Measurements from ENCODE around the gene CDK2AP2.

DNA sequence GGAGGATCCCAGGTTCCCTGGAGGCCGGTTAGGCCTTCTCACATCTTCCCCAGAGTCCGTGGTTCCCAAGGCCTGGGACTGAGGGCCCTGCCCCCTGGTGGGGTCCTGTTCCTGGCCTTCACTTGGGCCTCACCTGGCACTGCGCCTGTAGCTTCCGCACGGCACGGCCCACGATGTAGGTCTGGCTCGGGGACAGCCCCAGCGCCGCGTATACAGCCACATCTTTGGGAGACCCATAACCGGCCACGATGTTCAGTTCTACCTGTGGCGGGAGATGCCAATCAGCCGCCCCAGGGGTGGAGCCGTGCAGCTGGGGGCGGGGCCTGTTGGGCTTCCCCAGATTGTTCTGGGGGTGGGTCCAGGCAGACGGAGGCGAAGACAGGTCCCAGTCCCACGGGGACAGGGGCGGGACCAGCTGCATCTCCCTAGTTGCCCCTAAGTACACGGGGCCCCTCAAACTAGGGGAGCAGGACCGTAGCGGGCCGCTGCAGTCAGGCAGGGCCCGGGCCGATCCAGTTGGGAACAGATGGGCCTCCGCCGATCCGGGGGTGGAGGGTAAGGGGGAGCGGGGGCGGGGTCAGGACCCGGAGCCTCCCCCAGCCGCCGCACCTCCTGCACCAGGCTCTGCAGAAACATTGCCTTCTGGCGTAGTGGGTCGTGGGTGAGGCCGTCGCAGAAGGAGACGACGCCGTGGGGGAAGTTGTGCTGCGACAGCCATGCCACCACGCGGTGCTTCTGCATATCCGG is 15.0 kb downstream of the CDK2AP2 start:
- TF ChIP-seq RARB (CRISPR knock-in tag; IDR thresholded peaks at IDR 0.05): no peak
- no peak for TF ChIP-seq ESRRG (CRISPR knock-in tag; IDR thresholded peaks at IDR 0.05)
- TF ChIP-seq CSDC2 (CRISPR knock-in tag; IDR thresholded peaks at IDR 0.05): no peak
- TF ChIP-seq GLIS3 (CRISPR knock-in tag; IDR thresholded peaks at IDR 0.05): no peak
- TF ChIP-seq, protein P1, sequence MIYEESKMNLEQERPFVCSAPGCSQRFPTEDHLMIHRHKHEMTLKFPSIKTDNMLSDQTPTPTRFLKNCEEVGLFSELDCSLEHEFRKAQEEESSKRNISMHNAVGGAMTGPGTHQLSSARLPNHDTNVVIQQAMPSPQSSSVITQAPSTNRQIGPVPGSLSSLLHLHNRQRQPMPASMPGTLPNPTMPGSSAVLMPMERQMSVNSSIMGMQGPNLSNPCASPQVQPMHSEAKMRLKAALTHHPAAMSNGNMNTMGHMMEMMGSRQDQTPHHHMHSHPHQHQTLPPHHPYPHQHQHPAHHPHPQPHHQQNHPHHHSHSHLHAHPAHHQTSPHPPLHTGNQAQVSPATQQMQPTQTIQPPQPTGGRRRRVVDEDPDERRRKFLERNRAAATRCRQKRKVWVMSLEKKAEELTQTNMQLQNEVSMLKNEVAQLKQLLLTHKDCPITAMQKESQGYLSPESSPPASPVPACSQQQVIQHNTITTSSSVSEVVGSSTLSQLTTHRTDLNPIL (CRISPR knock-in tag; IDR thresholded peaks at IDR 0.05; ENCODE audit: low read depth): no peak
- no peak for TF ChIP-seq SNAI2 (CRISPR knock-in tag; IDR thresholded peaks at IDR 0.05)
- no peak for TF ChIP-seq ISL1 (CRISPR knock-in tag; IDR thresholded peaks at IDR 0.05)
- TF ChIP-seq, protein P2, sequence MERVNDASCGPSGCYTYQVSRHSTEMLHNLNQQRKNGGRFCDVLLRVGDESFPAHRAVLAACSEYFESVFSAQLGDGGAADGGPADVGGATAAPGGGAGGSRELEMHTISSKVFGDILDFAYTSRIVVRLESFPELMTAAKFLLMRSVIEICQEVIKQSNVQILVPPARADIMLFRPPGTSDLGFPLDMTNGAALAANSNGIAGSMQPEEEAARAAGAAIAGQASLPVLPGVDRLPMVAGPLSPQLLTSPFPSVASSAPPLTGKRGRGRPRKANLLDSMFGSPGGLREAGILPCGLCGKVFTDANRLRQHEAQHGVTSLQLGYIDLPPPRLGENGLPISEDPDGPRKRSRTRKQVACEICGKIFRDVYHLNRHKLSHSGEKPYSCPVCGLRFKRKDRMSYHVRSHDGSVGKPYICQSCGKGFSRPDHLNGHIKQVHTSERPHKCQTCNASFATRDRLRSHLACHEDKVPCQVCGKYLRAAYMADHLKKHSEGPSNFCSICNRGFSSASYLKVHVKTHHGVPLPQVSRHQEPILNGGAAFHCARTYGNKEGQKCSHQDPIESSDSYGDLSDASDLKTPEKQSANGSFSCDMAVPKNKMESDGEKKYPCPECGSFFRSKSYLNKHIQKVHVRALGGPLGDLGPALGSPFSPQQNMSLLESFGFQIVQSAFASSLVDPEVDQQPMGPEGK (CRISPR knock-in tag; IDR thresholded peaks at IDR 0.05; ENCODE audit: borderline replicate concordance): no peak
- no peak for TF ChIP-seq ZFP3 (CRISPR knock-in tag; IDR thresholded peaks at IDR 0.05)

All from SK-N-SH treated with all-trans-retinoic acid at 6 μM for 48 hours (cell line).